ENCODE measurements around the gene ATL2.

DNA sequence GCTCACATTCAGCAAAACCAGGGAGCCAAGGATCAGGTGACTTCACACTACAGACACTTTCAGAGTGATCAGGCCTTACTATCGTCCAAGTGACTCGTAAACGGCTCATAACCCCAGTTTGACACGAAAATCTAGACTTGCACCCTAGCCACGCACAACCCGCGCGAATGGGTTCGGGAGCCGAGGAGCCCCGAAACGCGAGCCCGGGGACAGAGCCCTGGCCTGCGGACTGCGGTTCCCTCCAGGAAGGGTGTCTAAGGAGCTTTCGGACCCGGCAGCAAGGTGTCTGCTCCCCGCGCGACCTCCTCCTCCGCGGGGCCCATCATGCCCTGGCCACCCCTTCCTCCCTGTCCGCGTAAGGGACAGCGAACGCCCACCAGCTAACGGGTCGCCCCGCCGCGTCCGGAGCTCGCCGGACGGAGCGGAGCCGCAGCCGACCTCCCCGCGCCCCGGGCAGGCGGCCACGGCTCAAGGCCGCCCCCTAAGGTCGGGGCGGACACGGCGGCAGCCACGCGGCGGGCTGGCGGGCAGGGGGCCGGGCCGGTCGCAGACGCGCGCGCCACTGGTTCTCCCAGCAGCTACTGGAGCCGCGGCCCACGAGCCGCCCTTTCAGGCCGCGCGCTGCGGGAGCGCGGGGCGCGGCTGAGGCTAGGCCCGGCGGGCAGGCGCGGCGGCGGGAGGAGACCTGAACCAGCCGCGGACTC is 575 bp downstream of the ATL2 start:
- no peak for TF ChIP-seq EZH2 (IDR thresholded peaks at IDR 0.05; ENCODE audit: insufficient read depth, poor library complexity, severe bottlenecking)
- TF ChIP-seq EZH2phosphoT487 (IDR thresholded peaks at IDR 0.05; ENCODE audit: insufficient read depth, low read depth) = no peak

All from GM23248 (cell line).